Astrocyte of the spinal cord (primary cell): ENCODE results near the gene TRIM6.
"Not testable (repeated sequence)": the region's sequence is repeated elsewhere in the genome, so short reads cannot be mapped to it uniquely, and the experiment has no call there.

Experiments
- DNase-seq: peaks from one replicate; pipeline ENCODE4 v3.0.0; 2011; ENCODE audit warnings: low read depth, low spot score
- H3K4me3 ChIP-seq: 2 replicates; pipeline ENCODE4 v1.5.1; 2011; ENCODE audit warnings: low read depth, mild to moderate bottlenecking, low read length, moderate library complexity
- in situ Hi-C: cut with HindIII; loops from 2 replicates; pipeline ENCODE4 v1.10.0; 2017; ENCODE audit warnings: low sequenced_read_pairs
- TF ChIP-seq, protein P1 (sequence below): IDR thresholded peaks from 2 replicates; pipeline ENCODE4 v1.5.1; 2012; ENCODE audit warnings: low read depth, mild to moderate bottlenecking, low read length, inconsistent platforms

Gene TRIM6

GRCh38 chr11:5581014-5581413, 15.4 kb upstream of the TRIM6 start:
- TF ChIP-seq, protein P1, sequence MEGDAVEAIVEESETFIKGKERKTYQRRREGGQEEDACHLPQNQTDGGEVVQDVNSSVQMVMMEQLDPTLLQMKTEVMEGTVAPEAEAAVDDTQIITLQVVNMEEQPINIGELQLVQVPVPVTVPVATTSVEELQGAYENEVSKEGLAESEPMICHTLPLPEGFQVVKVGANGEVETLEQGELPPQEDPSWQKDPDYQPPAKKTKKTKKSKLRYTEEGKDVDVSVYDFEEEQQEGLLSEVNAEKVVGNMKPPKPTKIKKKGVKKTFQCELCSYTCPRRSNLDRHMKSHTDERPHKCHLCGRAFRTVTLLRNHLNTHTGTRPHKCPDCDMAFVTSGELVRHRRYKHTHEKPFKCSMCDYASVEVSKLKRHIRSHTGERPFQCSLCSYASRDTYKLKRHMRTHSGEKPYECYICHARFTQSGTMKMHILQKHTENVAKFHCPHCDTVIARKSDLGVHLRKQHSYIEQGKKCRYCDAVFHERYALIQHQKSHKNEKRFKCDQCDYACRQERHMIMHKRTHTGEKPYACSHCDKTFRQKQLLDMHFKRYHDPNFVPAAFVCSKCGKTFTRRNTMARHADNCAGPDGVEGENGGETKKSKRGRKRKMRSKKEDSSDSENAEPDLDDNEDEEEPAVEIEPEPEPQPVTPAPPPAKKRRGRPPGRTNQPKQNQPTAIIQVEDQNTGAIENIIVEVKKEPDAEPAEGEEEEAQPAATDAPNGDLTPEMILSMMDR = no peak
- H3K4me3 ChIP-seq = no peak overlapping the region
- in situ Hi-C loops = no loop called here
- DNase-seq = no peak

DNA sequence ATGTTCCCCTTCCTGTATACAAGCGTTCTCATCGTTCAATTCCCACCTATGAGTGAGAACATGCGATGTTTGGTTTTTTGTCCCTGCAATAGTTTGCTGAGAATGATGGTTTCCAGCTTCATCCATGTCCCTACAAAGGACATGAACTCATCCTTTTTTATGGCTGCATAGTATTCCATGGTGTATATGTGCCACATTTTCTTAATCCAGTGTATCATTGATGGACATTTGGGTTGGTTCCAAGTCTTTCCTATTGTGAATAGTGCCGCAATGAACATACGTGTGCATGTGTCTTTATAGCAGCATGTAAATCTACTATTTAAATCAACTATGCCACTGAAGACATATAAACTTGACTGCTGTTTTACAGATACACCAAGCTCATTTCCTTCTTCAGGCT, 12.0 kb upstream of the TRIM6 start:
- H3K4me3 ChIP-seq, in situ Hi-C loops, DNase-seq: not testable (repeated sequence)

- H3K4me3 ChIP-seq, in situ Hi-C loops, DNase-seq: not testable (repeated sequence)
These were observed 6.5 kb upstream of the TRIM6 start for GRCh38 chr11:5589906-5590305.

DNA sequence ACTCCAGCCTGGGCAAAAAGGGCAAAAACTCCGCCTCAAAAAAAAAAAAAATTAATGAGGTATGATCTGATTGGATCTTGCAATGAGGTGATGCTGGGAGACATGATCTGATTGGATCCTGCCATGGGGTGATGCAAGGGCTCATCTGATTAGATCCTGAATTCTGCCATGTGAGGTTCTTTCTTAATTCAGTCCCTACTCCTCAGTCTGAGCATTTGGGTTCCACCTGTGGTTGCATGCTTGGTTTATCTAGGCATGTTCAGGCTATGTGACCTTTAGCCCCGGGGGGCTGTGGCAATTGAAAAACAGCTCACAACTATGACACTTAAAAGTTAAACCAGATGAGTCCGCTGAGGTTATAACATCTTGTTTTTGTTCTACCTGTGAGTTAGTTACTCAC, 4.8 kb upstream of the TRIM6 start:
- in situ Hi-C loops = no loop called here
- no peak for DNase-seq
- no peak overlapping the region for H3K4me3 ChIP-seq
- TF ChIP-seq, protein P1 = no peak

DNA sequence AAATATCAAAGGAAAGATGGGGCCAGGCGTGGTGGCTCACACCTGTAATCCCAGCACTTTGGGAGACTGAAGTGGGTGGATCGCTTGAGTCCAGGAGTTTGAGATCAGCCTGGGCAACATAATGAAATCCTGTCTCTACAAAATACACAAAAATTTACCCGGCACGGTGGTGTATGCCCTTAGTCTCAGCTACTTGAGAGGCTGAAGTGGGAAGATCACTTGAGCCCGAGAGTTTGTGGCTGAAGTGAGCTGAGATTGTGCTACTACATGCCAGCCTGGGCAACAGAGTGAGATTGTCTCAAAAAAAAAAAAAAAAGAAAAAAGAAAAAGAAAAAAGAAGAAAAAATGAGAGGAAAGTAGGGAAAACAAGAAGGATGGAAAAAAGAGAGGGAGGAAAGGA, 3.8 kb upstream of the TRIM6 start:
- TF ChIP-seq, protein P1 = no peak
- no peak overlapping the region for H3K4me3 ChIP-seq
- in situ Hi-C loops = no loop called here
- DNase-seq = no peak

DNA sequence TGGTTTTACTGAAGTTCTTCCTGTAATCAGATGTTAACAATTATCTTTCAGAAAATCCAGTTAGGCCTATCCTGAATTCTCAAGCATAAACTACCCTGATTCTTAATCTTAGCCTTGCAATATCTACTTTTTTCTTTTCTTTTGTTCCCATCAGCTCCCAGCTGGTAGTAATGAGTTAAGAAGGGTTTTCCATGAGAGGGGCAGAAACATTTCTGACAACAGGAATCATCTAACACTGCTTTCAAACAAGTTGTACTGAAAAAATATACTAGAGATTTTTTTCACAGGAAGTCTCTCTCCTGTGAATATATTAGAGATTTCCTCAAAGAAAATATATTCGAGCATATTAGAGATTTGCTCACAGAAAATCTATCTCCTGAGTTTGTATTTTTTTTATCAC, 3.3 kb upstream of the TRIM6 start:
- in situ Hi-C loops = no loop called here
- no peak for DNase-seq
- TF ChIP-seq, protein P1 = no peak
- no peak overlapping the region for H3K4me3 ChIP-seq

DNA sequence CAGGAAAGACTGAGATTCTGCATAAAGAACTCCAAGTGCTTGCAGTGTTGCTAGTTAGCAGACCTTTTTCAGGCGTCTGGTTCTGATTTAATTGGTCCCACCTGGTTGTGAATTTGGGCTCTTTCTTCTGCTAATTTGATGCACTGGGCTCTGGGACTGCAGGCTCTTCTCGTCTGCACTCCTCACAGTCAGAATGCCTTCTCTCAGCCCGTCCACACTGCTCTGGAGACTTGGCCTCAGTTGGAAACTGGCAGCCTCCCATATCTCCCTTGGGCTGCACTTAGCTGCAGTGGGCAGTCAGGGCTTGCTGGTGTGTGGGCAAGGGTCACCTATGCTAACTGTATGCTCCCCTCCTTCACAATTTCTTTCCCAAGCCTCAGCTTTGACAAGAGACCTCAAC, 1.5 kb downstream of the TRIM6 start:
- DNase-seq = no peak
- H3K4me3 ChIP-seq = peak overlapping the region; percentile 54
- TF ChIP-seq, protein P1 = no peak
- in situ Hi-C loops = no loop called here

DNA sequence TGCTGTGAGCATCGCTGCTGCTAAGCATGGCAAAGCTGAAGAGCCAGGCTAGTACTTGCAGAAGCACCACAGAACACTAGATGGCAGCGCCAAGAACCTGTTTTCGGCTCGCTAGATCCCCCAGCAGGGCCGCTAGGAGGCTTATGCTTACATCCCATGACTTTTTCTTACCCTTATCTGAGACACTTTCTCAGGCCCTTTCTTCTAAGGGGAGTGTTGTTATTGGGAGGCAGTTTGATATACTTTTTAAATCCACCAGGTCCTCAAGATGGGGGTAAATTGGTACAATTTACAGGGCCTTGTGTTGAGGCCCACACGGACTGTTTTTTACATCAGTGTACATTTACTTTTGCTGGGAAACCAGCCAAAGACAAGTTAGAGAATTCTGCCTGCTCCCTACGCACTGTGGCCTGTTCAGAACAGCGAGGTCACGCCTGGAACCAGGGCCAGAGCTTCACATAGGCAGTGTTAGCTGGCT, 4.0 kb downstream of the TRIM6 start:
- TF ChIP-seq, protein P1 = peak; percentile 96
- H3K4me3 ChIP-seq = no peak overlapping the region
- in situ Hi-C loops = no loop called here
- DNase-seq = peak; percentile 91

DNA sequence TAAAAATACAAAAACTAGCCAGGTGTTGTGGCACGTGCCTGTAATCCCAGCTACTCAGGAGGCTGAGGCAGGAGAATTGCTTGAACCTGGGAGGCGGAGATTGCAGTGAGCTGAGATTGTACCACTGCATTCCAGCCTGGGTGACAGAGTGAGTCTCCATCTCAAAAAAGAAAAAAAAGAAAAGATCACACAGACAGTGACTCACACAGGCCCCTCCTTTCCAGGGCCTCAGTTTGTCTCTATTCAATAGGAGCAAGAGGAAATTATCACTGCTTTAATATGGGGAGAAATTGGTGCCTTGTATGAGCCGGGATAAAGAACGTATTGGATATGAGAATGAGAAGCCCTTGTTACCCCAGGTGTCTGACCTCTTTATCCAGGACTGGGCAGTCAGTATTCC, 6.4 kb downstream of the TRIM6 start:
- in situ Hi-C loops, H3K4me3 ChIP-seq: not testable (repeated sequence)
- peak; percentile 36 for DNase-seq
